ENCODE data around the gene ZFAND3. TPM values are rescaled to one million over a fixed set of nuclear protein-coding genes. Genes with fewer than 3 reads are reported as not detected.

ZFAND3 gene
- polyA plus RNA-seq, 1 experiment: 15.5 TPM

GRCh38 chr6:37974381-37974780, 154.9 kb downstream of the ZFAND3 start:
- H3K27ac ChIP-seq (ENCODE audit: low read depth, low read length): no peak overlapping the region
- no peak overlapping the region for H3K4me3 ChIP-seq (ENCODE audit: low read depth, low read length)
- no peak for DNase-seq (ENCODE audit: low read depth, low spot score)
- POLR2A ChIA-PET: no interaction called here
- H3K27me3 ChIP-seq (ENCODE audit: control insufficient read depth, insufficient read depth, low read length): no peaks in the 10 kb centered on the region
- no peak for TF ChIP-seq CTCF (IDR thresholded peaks at IDR 0.05; ENCODE audit: low read depth, low read length)
- CTCF ChIA-PET: interaction anchor here (0.6 kb wide), 1 partner anchor 13 kb away, joined by 3 read pairs; no protein-coding TSS in a partner anchor
- H3K9me3 ChIP-seq (ENCODE audit: control insufficient read depth, insufficient read depth, low read length): peaks cover 8% of the 10 kb centered on the region

GRCh38 chr6:37974943-37975342, 155.4 kb downstream of the ZFAND3 start:
- no peak for DNase-seq (ENCODE audit: low read depth, low spot score)
- H3K27me3 ChIP-seq (ENCODE audit: control insufficient read depth, insufficient read depth, low read length): no peaks in the 10 kb centered on the region
- no peak overlapping the region for H3K4me3 ChIP-seq (ENCODE audit: low read depth, low read length)
- no peak for TF ChIP-seq CTCF (IDR thresholded peaks at IDR 0.05; ENCODE audit: low read depth, low read length)
- no peak overlapping the region for H3K27ac ChIP-seq (ENCODE audit: low read depth, low read length)
- POLR2A ChIA-PET: no interaction called here
- CTCF ChIA-PET: no interaction called here
- H3K9me3 ChIP-seq (ENCODE audit: control insufficient read depth, insufficient read depth, low read length): peaks cover 8% of the 10 kb centered on the region

GRCh38 chr6:37977715-37978114, 158.2 kb downstream of the ZFAND3 start:
- CTCF ChIA-PET: interaction anchor here (0.7 to 1.5 kb wide), 2 partner anchors 34 to 187 kb away, joined by 4 read pairs; no protein-coding TSS in a partner anchor
- Histone ChIP-seq H3K4me3 (ENCODE audit: low read depth, low read length) (no peak overlapping the region), H3K9me3 (ENCODE audit: control insufficient read depth, insufficient read depth, low read length) (peaks cover 8% of the 10 kb centered on the region), H3K27ac (ENCODE audit: low read depth, low read length) (no peak overlapping the region), H3K27me3 (ENCODE audit: control insufficient read depth, insufficient read depth, low read length) (no peaks in the 10 kb centered on the region)
- POLR2A ChIA-PET: no interaction called here
- DNase-seq (ENCODE audit: low read depth, low spot score): no peak
- no peak for TF ChIP-seq CTCF (IDR thresholded peaks at IDR 0.05; ENCODE audit: low read depth, low read length)

- Histone ChIP-seq H3K9me3 (ENCODE audit: control insufficient read depth, insufficient read depth, low read length) (peaks cover 2% of the 10 kb centered on the region), H3K27me3 (ENCODE audit: control insufficient read depth, insufficient read depth, low read length) (no peaks in the 10 kb centered on the region), H3K27ac (ENCODE audit: low read depth, low read length) (no peak overlapping the region), H3K4me3 (ENCODE audit: low read depth, low read length) (no peak overlapping the region)
- ChIA-PET POLR2A (interaction anchor here (0.7 kb wide), 1 partner anchor 116 kb away, joined by 6 read pairs; no protein-coding TSS in a partner anchor), CTCF (no interaction called here)
- no peak for DNase-seq (ENCODE audit: low read depth, low spot score)
- TF ChIP-seq CTCF (IDR thresholded peaks at IDR 0.05; ENCODE audit: low read depth, low read length): no peak
Measured at GRCh38 chr6:37979392-37980221, 160.1 kb downstream of the ZFAND3 start.

- TF ChIP-seq CTCF (IDR thresholded peaks at IDR 0.05; ENCODE audit: low read depth, low read length): no peak
- no peaks in the 10 kb centered on the region for H3K27me3 ChIP-seq (ENCODE audit: control insufficient read depth, insufficient read depth, low read length)
- no peak overlapping the region for H3K4me3 ChIP-seq (ENCODE audit: low read depth, low read length)
- ChIA-PET POLR2A (interaction anchor here (0.7 kb wide), 1 partner anchor 116 kb away, joined by 6 read pairs; no protein-coding TSS in a partner anchor), CTCF (interaction anchor here (0.5 kb wide), 1 partner anchor 32 kb away, joined by 3 read pairs; no protein-coding TSS in a partner anchor)
- H3K9me3 ChIP-seq (ENCODE audit: control insufficient read depth, insufficient read depth, low read length): no peaks in the 10 kb centered on the region
- no peak for DNase-seq (ENCODE audit: low read depth, low spot score)
- H3K27ac ChIP-seq (ENCODE audit: low read depth, low read length): no peak overlapping the region
Measured at GRCh38 chr6:37980222-37980595, 160.7 kb downstream of the ZFAND3 start.

Data from AG04450 (cell line).